Left lung (tissue), 10 donors: Measurements from ENCODE around the gene PSMD6. TPM values are rescaled to one million over a fixed set of nuclear protein-coding genes. Genes with fewer than 3 reads are reported as not detected.

ENCODE experiments used
- ATAC-seq: fragments of 200-7000 bp; cut with Tn5 transposase; one replicate; pipeline ENCODE4 v1.9.1; 2020; ENCODE audit warnings: moderate library complexity
- DNase-seq, 4 donors: peaks; one replicate each; pipeline ENCODE4 v3.0.0-alpha.2; 2013 to 2020
- H3K27ac ChIP-seq, 2 donors: fragments of 200-600 bp; sonication (generic) in 1 of 2; one replicate each; pipeline versions ENCODE4 v1.5.0 to v1.8.0; 2020 to 2021
- H3K27me3 ChIP-seq, 2 donors: fragments of 200-600 bp; sonication (generic) in 1 of 2; one replicate each; pipeline versions ENCODE4 v1.5.0 to v1.8.0; 2020 to 2021
- H3K36me3 ChIP-seq, 2 donors: fragments of 200-600 bp; sonication (generic) in 1 of 2; one replicate each; pipeline versions ENCODE4 v1.5.0 to v1.8.0; 2020 to 2021
- H3K4me1 ChIP-seq, 2 donors: fragments of 200-600 bp; one replicate each; pipeline ENCODE4 v1.8.0; 2021
- H3K4me3 ChIP-seq, 2 donors: fragments of 200-600 bp; sonication (generic) in 1 of 2; one replicate each; pipeline versions ENCODE4 v1.5.0 to v1.8.0; 2020 to 2021; ENCODE audit warnings: mild to moderate bottlenecking in 1 of 2
- H3K9me3 ChIP-seq, 2 donors: fragments of 200-600 bp; sonication (generic) in 1 of 2; one replicate each; pipeline versions ENCODE4 v1.5.0 to v1.8.0; 2020 to 2021
- intact Hi-C, 2 donors: fragments of 100-400 bp; cut with DNase I; formaldehyde crosslinking; loops; one replicate each; pipeline versions ENCODE4 v1.11.2 to v1.14.2; 2022
- polyA plus RNA-seq, 6 donors: library from polyadenylated mRNA; unstranded; fragments of 120-200 nt; gene quantifications; one replicate each; pipeline ENCODE4 v1.2.1, GENCODE V29; 2013; ENCODE audit not compliant: insufficient read length in 6 of 6
- total RNA-seq, 2 donors: library from RNA; stranded (reverse); fragmentation: NEBNext Ultra II Directional; extraction: Animal tissue kit (Norgen Biotek cat#: 25700); gene quantifications; one replicate each; pipeline ENCODE4 v1.2.1, GENCODE V29; 2021
- TF ChIP-seq, protein P1 (sequence below), 2 donors: fragments of 200-600 bp; sonication (generic) in 1 of 2; IDR thresholded peaks; one replicate each; pipeline versions ENCODE4 v1.5.0 to v1.8.0; 2021; ENCODE audit warnings: antibody characterized with exemption in 2 of 2
- donor health status: DM: no; HTN: yes; CAD: no.
- donor health status: DM: no; HTN: no; CAD: no.

The PSMD6 gene
- total and polyA plus RNA-seq, 8 donors, result 48.8 to 104 (median 93.2) TPM

DNA sequence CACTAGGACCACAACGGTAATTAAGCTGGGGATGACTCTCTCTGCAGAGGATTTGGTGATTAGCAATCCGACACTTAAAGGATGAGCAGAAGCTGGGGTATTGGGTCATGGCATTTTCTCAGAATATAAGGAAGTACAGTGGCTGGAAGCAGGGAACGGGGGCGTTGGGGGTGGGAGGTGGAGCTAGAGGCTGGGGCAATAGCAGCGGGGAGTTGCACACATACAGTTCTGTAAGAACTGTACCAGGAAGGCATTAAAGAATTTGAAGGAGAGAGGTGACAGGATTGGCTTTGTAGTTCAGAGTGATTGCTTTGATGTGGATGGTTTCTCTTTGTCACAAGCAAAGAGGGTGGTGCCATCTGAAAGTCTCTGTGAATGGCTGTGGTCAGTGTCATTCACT lies 28.2 kb downstream of the PSMD6 start:
- H3K36me3 ChIP-seq, result peaks cover 4 to 77% of the 10 kb centered on the region in 2 donors
- H3K4me1 ChIP-seq, result peaks cover 0 to 16% of the 10 kb centered on the region in 2 donors
- DNase-seq, result peak in 2 of 4 donors; percentile 55 to 63
- H3K27me3 ChIP-seq, result no peaks in the 10 kb centered on the region
- TF ChIP-seq, protein P1, sequence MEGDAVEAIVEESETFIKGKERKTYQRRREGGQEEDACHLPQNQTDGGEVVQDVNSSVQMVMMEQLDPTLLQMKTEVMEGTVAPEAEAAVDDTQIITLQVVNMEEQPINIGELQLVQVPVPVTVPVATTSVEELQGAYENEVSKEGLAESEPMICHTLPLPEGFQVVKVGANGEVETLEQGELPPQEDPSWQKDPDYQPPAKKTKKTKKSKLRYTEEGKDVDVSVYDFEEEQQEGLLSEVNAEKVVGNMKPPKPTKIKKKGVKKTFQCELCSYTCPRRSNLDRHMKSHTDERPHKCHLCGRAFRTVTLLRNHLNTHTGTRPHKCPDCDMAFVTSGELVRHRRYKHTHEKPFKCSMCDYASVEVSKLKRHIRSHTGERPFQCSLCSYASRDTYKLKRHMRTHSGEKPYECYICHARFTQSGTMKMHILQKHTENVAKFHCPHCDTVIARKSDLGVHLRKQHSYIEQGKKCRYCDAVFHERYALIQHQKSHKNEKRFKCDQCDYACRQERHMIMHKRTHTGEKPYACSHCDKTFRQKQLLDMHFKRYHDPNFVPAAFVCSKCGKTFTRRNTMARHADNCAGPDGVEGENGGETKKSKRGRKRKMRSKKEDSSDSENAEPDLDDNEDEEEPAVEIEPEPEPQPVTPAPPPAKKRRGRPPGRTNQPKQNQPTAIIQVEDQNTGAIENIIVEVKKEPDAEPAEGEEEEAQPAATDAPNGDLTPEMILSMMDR (IDR thresholded peaks at IDR 0.05), result no peak
- peak; percentile 6 for ATAC-seq
- no peak overlapping the region for H3K27ac ChIP-seq
- intact Hi-C loops, result loop anchor here in 1 of 2 donors (10.0 kb wide), 1 partner anchor 640 kb away; no protein-coding TSS in a partner anchor
- H3K4me3 ChIP-seq, result no peak overlapping the region
- H3K9me3 ChIP-seq, result no peaks in the 10 kb centered on the region

DNA sequence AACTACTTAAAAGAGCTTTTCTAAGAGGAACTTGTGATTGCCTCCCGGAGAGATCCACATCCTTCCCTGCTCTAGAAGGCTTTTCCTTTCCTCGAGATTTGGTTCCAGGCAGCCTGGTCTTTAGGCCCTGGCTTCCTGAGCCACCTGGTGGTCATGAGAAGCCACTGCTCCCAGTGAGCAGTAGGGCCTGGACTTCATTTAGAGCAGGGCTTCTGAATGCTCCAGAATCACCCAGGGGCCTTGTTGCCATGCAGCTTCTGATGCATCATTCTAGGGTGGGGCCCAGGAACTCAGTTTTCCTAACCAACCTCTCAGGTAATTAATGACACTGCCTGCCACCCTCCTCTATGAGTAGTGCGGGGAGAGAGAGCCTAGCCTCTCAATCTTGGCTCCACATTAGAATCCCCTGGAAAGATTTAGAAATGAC lies 29.6 kb downstream of the PSMD6 start:
- Histone ChIP-seq H3K4me1 (peaks cover 0 to 16% of the 10 kb centered on the region in 2 donors), H3K36me3 (peaks cover 4 to 77% of the 10 kb centered on the region in 2 donors), H3K9me3 (no peaks in the 10 kb centered on the region), H3K27ac (no peak overlapping the region), H3K4me3 (no peak overlapping the region), H3K27me3 (no peaks in the 10 kb centered on the region)
- peak; percentile 56 to 81 (median 70) for DNase-seq
- TF ChIP-seq, protein P1 (IDR thresholded peaks at IDR 0.05), result peak; percentile 93 to 94
- ATAC-seq, result peak; percentile 98
- intact Hi-C loops, result loop anchor here in 1 of 2 donors (10.0 kb wide), 1 partner anchor 639 kb away; no protein-coding TSS in a partner anchor

DNA sequence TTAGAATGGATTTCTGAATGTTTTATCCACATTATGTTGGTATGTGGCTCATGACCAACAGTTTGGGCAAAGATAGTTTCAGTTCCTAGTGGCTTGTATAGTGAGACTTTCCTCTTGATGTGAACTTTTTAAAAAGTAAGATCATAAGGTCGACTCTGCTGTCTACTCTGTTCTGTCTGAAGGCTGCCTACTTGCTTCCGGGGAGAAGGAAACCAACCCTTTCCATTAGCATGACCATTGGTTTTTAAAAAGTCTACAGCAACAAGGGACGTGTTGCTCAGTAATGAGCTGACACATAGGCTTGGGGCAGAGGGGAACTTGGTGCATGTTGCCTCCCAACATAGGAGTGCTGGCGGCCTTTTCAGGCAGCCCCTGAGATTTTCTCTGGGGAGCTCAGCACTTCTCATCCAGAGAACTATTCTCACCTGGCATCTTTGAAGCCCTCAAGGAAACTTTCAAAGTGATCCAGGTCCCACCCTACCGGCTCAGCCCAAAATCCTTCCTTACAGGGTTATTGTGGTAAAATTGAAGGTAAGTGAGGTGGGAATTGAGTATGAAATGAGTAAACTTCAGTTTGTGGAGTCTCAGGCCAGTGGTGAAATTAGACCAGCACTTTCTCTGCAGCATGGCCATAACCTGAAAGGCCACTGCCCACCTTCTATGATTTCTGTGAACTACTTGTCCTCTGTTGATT lies 30.6 kb downstream of the PSMD6 start:
- intact Hi-C loops, result loop anchor here in 1 of 2 donors (10.0 kb wide), 1 partner anchor 638 kb away; no protein-coding TSS in a partner anchor
- H3K36me3 ChIP-seq, result peaks cover 4 to 79% of the 10 kb centered on the region in 2 donors

DNA sequence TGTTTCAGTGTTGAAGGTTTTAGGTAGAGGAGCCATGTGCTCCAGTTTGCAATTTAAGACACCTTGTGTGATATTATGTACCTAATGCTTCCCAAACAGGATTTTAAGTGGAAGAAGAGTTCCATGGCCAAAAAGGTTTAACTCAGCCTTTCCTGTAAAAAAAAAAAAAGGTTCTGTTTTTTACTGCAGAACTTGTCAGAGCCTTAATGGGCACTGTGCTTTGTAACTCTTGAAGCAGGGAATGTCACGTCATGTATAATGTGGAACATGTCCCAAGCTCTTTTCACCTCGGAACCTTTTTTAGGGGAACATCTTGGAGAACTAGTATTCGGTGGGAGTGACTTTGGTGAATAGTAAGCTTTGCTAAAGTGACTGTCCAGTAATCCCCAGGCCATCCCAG lies 31.6 kb downstream of the PSMD6 start:
- no peaks in the 10 kb centered on the region for H3K9me3 ChIP-seq
- TF ChIP-seq, protein P1 (IDR thresholded peaks at IDR 0.05), result no peak
- H3K27ac ChIP-seq, result no peak overlapping the region
- DNase-seq, result no peak
- H3K4me3 ChIP-seq, result no peak overlapping the region
- intact Hi-C loops, result loop anchor here in 1 of 2 donors (10.0 kb wide), 1 partner anchor 637 kb away; no protein-coding TSS in a partner anchor
- peaks cover 4 to 76% of the 10 kb centered on the region in 2 donors for H3K36me3 ChIP-seq
- ATAC-seq, result no peak
- no peaks in the 10 kb centered on the region for H3K27me3 ChIP-seq
- H3K4me1 ChIP-seq, result peaks cover 0 to 16% of the 10 kb centered on the region in 2 donors

More for the DNA sequence above, 30.6 kb downstream of the PSMD6 start:
- no peaks in the 10 kb centered on the region for H3K27me3 ChIP-seq
- H3K27ac ChIP-seq, result no peak overlapping the region
- DNase-seq (no peak), ATAC-seq (no peak)
- no peak overlapping the region for H3K4me3 ChIP-seq
- TF ChIP-seq, protein P1 (IDR thresholded peaks at IDR 0.05), result no peak
- H3K9me3 ChIP-seq, result no peaks in the 10 kb centered on the region
- peaks cover 0 to 16% of the 10 kb centered on the region in 2 donors for H3K4me1 ChIP-seq

DNA sequence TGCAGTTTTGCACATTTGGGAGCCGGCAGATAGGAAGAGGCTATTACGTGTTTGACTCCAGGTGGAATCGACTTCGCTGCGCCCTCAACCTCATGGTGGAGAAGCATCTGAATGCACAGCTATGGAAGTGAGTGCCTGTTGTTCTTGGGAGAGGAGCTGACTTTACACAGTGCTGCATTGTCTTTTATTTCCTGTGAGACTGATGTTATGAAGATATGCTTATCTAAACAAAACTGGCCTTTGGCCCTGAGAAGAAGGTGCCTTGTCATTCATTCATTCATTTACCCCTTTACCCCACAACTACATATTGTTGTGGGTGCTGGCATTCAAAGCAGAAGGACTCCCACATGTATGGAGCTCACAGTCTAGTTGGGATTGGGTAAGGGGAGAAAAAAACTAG lies 32.6 kb downstream of the PSMD6 start:
- intact Hi-C loops, result loop anchor here in 1 of 2 donors (10.0 kb wide), 1 partner anchor 636 kb away; no protein-coding TSS in a partner anchor
- Histone ChIP-seq H3K27me3 (no peaks in the 10 kb centered on the region), H3K4me1 (peaks cover 0 to 16% of the 10 kb centered on the region in 2 donors), H3K9me3 (no peaks in the 10 kb centered on the region), H3K4me3 (no peak overlapping the region), H3K36me3 (peaks cover 4 to 76% of the 10 kb centered on the region in 2 donors), H3K27ac (no peak overlapping the region)
- DNase-seq (no peak), ATAC-seq (no peak)
- TF ChIP-seq, protein P1 (IDR thresholded peaks at IDR 0.05), result no peak
